ENCODE measurements around the gene HOXB2. TPM values are rescaled to one million over a fixed set of nuclear protein-coding genes. Genes with fewer than 3 reads are reported as not detected.

HOXB2 gene
- total RNA-seq, 1 experiment from 2014 or later, result 3.0 TPM

- no peak for TF ChIP-seq CTCF (IDR thresholded peaks at IDR 0.05; ENCODE audit: unreplicated experiment)
- Mint-ChIP-seq H3K36me3 (ENCODE audit: insufficient read depth, unreplicated experiment) (no peaks in the 10 kb centered on the region), H3K27ac (ENCODE audit: low read depth, unreplicated experiment) (no peak overlapping the region), H3K4me3 (ENCODE audit: unreplicated experiment) (no peak overlapping the region), H3K27me3 (ENCODE audit: insufficient read depth, unreplicated experiment) (no peaks in the 10 kb centered on the region), H3K4me1 (ENCODE audit: insufficient read depth, unreplicated experiment) (peaks cover 8% of the 10 kb centered on the region), H3K9me3 (ENCODE audit: unreplicated experiment) (no peaks in the 10 kb centered on the region)
- no TSS peak for BruUV-seq (replicated peaks)
- no peak for DNase-seq (ENCODE audit: unreplicated experiment)
- intact Hi-C loops (cut with micrococcal nuclease), result no loop called here
- ChIA-PET POLR2A (no interaction called here), CTCF (interaction anchor here (0.7 to 3.6 kb wide), 2 partner anchors 14 to 730 kb away, joined by 3 to 23 read pairs; no protein-coding TSS in a partner anchor)
Measured at GRCh38 chr17:48506246-48506645, 38.7 kb downstream of the HOXB2 start.

GRCh38 chr17:48505788-48506187 is 39.1 kb downstream of the HOXB2 start:
- ChIA-PET POLR2A (no interaction called here), CTCF (interaction anchor here (0.7 to 3.6 kb wide), 2 partner anchors 13 to 730 kb away, joined by 3 to 23 read pairs; no protein-coding TSS in a partner anchor)
- no peak for TF ChIP-seq CTCF (IDR thresholded peaks at IDR 0.05; ENCODE audit: unreplicated experiment)
- H3K4me3 Mint-ChIP-seq (ENCODE audit: unreplicated experiment), result no peak overlapping the region
- no peak overlapping the region for H3K27ac Mint-ChIP-seq (ENCODE audit: low read depth, unreplicated experiment)
- peak; percentile 76 for DNase-seq (ENCODE audit: unreplicated experiment)
- H3K27me3 Mint-ChIP-seq (ENCODE audit: insufficient read depth, unreplicated experiment), result no peaks in the 10 kb centered on the region
- no peaks in the 10 kb centered on the region for H3K36me3 Mint-ChIP-seq (ENCODE audit: insufficient read depth, unreplicated experiment)
- H3K9me3 Mint-ChIP-seq (ENCODE audit: unreplicated experiment), result no peaks in the 10 kb centered on the region
- BruUV-seq (replicated peaks), result no TSS peak
- peaks cover 5% of the 10 kb centered on the region for H3K4me1 Mint-ChIP-seq (ENCODE audit: insufficient read depth, unreplicated experiment)
- intact Hi-C loops (cut with micrococcal nuclease), result no loop called here

GRCh38 chr17:48504953-48505352 is 40.0 kb downstream of the HOXB2 start:
- ChIA-PET POLR2A (interaction anchor here (0.7 kb wide), 1 partner anchor 1001 kb away, joined by 3 read pairs; no protein-coding TSS in a partner anchor), CTCF (interaction anchor here (3.6 kb wide), 1 partner anchor 12 kb away, joined by 23 read pairs; no protein-coding TSS in a partner anchor)
- intact Hi-C loops (cut with micrococcal nuclease), result no loop called here
- no peaks in the 10 kb centered on the region for H3K4me1 Mint-ChIP-seq (ENCODE audit: insufficient read depth, unreplicated experiment)
- H3K27me3 Mint-ChIP-seq (ENCODE audit: insufficient read depth, unreplicated experiment), result no peaks in the 10 kb centered on the region
- H3K36me3 Mint-ChIP-seq (ENCODE audit: insufficient read depth, unreplicated experiment), result no peaks in the 10 kb centered on the region
- no peaks in the 10 kb centered on the region for H3K9me3 Mint-ChIP-seq (ENCODE audit: unreplicated experiment)
- no peak overlapping the region for H3K27ac Mint-ChIP-seq (ENCODE audit: low read depth, unreplicated experiment)
- no peak for DNase-seq (ENCODE audit: unreplicated experiment)
- H3K4me3 Mint-ChIP-seq (ENCODE audit: unreplicated experiment), result no peak overlapping the region
- TF ChIP-seq CTCF (IDR thresholded peaks at IDR 0.05; ENCODE audit: unreplicated experiment), result no peak
- no TSS peak for BruUV-seq (replicated peaks)

GRCh38 chr17:48503747-48504146 is 41.2 kb downstream of the HOXB2 start:
- H3K27me3 Mint-ChIP-seq (ENCODE audit: insufficient read depth, unreplicated experiment), result no peaks in the 10 kb centered on the region
- no peak overlapping the region for H3K4me3 Mint-ChIP-seq (ENCODE audit: unreplicated experiment)
- H3K9me3 Mint-ChIP-seq (ENCODE audit: unreplicated experiment), result no peaks in the 10 kb centered on the region
- ChIA-PET POLR2A (interaction anchor here (0.6 kb wide), 1 partner anchor 377 kb away, joined by 3 read pairs; no protein-coding TSS in a partner anchor), CTCF (interaction anchor here (3.6 kb wide), 1 partner anchor 11 kb away, joined by 23 read pairs; no protein-coding TSS in a partner anchor)
- H3K27ac Mint-ChIP-seq (ENCODE audit: low read depth, unreplicated experiment), result no peak overlapping the region
- DNase-seq (ENCODE audit: unreplicated experiment), result no peak
- no peak for TF ChIP-seq CTCF (IDR thresholded peaks at IDR 0.05; ENCODE audit: unreplicated experiment)
- no peaks in the 10 kb centered on the region for H3K36me3 Mint-ChIP-seq (ENCODE audit: insufficient read depth, unreplicated experiment)
- no TSS peak for BruUV-seq (replicated peaks)
- intact Hi-C loops (cut with micrococcal nuclease), result no loop called here
- no peaks in the 10 kb centered on the region for H3K4me1 Mint-ChIP-seq (ENCODE audit: insufficient read depth, unreplicated experiment)

All from MCF 10A (cell line).